ENCODE results near the gene LRRN4. TPM values are rescaled to one million over a fixed set of nuclear protein-coding genes. Genes with fewer than 3 reads are reported as not detected.

Gene LRRN4
- total RNA-seq, 1 experiment from 2014 or later: 0.10 TPM

GRCh38 chr20:6024768-6025167 is 29.1 kb downstream of the LRRN4 start:
- TF ChIP-seq SIN3A (IDR thresholded peaks at IDR 0.05; ENCODE audit: low read depth): no peak
- no peak for TF ChIP-seq RAD21 (IDR thresholded peaks at IDR 0.05; ENCODE audit: low read depth)
- Histone ChIP-seq H3K4me2 (ENCODE audit: low read length) (no peak overlapping the region), H2AFZ (ENCODE audit: low read depth, low read length, poor library complexity, severe bottlenecking) (no peak overlapping the region), H3K9ac (ENCODE audit: low read length) (no peak overlapping the region), H3K9me2 (ENCODE audit: insufficient read depth) (no peaks in the 10 kb centered on the region), H4K20me1 (ENCODE audit: insufficient read depth) (peaks cover 4% of the 10 kb centered on the region; the same call in 1 of the 2 replicates), H3K79me2 (ENCODE audit: insufficient read depth, low read length) (peaks cover 76% of the 10 kb centered on the region), H3K36me3 (ENCODE audit: control insufficient read depth in 1 of 2, insufficient read depth in 2 of 2, low read length in 2 of 2) (peaks cover 23 to 34% of the 10 kb centered on the region in 2 experiments), H3K27ac (ENCODE audit: low read depth, low read length) (no peak overlapping the region), H3K27me3 (ENCODE audit: insufficient read depth, low read length) (no peaks in the 10 kb centered on the region), H3K4me3 (replicated peaks in 1 of 2; ENCODE audit: low read depth in 1 of 2, low read length in 2 of 2) (no peak overlapping the region), H3K9me3 (ENCODE audit: control insufficient read depth in 1 of 2, insufficient read depth in 1 of 2, low read depth in 1 of 2, low read length in 2 of 2) (peaks cover 0 to 8% of the 10 kb centered on the region in 2 experiments; a peak in 1 of 4 replicates), H3K4me1 (ENCODE audit: control insufficient read depth in 1 of 2, insufficient read depth in 2 of 2, low read length in 2 of 2) (no peaks in the 10 kb centered on the region)
- intact Hi-C loops (cut with micrococcal nuclease): no loop called here
- ChIA-PET POLR2A (no interaction called here), RAD21 (ENCODE audit: low non-redundant PET in 1 of 2, low total read pairs in 2 of 2, uncharacterized antibody in 2 of 2, unreplicated experiment in 2 of 2) (no interaction called here), CTCF (no interaction called here)
- no TSS peak for BruUV-seq (replicated peaks)
- DNase-seq (ENCODE audit: low read depth, low spot score) (no peak), ATAC-seq (no peak)

GRCh38 chr20:6017880-6018279 is 36.0 kb downstream of the LRRN4 start:
- Histone ChIP-seq H4K20me1 (ENCODE audit: insufficient read depth) (peaks cover 4% of the 10 kb centered on the region; the same call in 1 of the 2 replicates), H3K9ac (ENCODE audit: low read length) (no peak overlapping the region), H3K36me3 (ENCODE audit: control insufficient read depth in 1 of 2, insufficient read depth in 2 of 2, low read length in 2 of 2) (peaks cover 18 to 21% of the 10 kb centered on the region in 2 experiments), H3K4me1 (ENCODE audit: control insufficient read depth in 1 of 2, insufficient read depth in 2 of 2, low read length in 2 of 2) (no peaks in the 10 kb centered on the region), H3K4me3 (replicated peaks in 1 of 2; ENCODE audit: low read depth in 1 of 2, low read length in 2 of 2) (no peak overlapping the region), H3K27ac (ENCODE audit: low read depth, low read length) (no peak overlapping the region), H2AFZ (ENCODE audit: low read depth, low read length, poor library complexity, severe bottlenecking) (no peak overlapping the region), H3K9me3 (ENCODE audit: control insufficient read depth in 1 of 2, insufficient read depth in 1 of 2, low read depth in 1 of 2, low read length in 2 of 2) (no peaks in the 10 kb centered on the region), H3K79me2 (ENCODE audit: insufficient read depth, low read length) (peaks cover 94% of the 10 kb centered on the region), H3K9me2 (ENCODE audit: insufficient read depth) (no peaks in the 10 kb centered on the region), H3K27me3 (ENCODE audit: insufficient read depth, low read length) (no peaks in the 10 kb centered on the region), H3K4me2 (ENCODE audit: low read length) (no peak overlapping the region)
- RAD21 ChIA-PET (ENCODE audit: low non-redundant PET in 1 of 2, low total read pairs in 2 of 2, uncharacterized antibody in 2 of 2, unreplicated experiment in 2 of 2): no interaction called here
- BruUV-seq (replicated peaks): no TSS peak
- POLR2A ChIA-PET: no interaction called here
- CTCF ChIA-PET: no interaction called here
- ATAC-seq (no peak), DNase-seq (ENCODE audit: low read depth, low spot score) (no peak)
- intact Hi-C loops (cut with micrococcal nuclease): no loop called here
- TF ChIP-seq TCF7L2 (IDR thresholded peaks at IDR 0.05; ENCODE audit: borderline replicate concordance, extremely low read depth, insufficient read depth, insufficient read length) (no peak), EGR1 (IDR thresholded peaks at IDR 0.05; ENCODE audit: low read depth) (no peak), ZNF274 (IDR thresholded peaks at IDR 0.05; ENCODE audit: low read depth, low read length) (no peak), YY1 (IDR thresholded peaks at IDR 0.05; ENCODE audit: extremely low read depth, insufficient replicate concordance, low read depth, low read length) (no peak), SRF (IDR thresholded peaks at IDR 0.05; ENCODE audit: low read depth) (no peak), ATF3 (IDR thresholded peaks at IDR 0.05) (no peak), CBX3 (IDR thresholded peaks at IDR 0.05; ENCODE audit: low read depth) (no peak), ZFX (IDR thresholded peaks at IDR 0.05) (no peak), POLR2A (IDR thresholded peaks at IDR 0.05; ENCODE audit: borderline replicate concordance, extremely low read depth, insufficient read depth, insufficient read length) (no peak), MAX (IDR thresholded peaks at IDR 0.05) (no peak)
- TF ChIP-seq, protein P1, sequence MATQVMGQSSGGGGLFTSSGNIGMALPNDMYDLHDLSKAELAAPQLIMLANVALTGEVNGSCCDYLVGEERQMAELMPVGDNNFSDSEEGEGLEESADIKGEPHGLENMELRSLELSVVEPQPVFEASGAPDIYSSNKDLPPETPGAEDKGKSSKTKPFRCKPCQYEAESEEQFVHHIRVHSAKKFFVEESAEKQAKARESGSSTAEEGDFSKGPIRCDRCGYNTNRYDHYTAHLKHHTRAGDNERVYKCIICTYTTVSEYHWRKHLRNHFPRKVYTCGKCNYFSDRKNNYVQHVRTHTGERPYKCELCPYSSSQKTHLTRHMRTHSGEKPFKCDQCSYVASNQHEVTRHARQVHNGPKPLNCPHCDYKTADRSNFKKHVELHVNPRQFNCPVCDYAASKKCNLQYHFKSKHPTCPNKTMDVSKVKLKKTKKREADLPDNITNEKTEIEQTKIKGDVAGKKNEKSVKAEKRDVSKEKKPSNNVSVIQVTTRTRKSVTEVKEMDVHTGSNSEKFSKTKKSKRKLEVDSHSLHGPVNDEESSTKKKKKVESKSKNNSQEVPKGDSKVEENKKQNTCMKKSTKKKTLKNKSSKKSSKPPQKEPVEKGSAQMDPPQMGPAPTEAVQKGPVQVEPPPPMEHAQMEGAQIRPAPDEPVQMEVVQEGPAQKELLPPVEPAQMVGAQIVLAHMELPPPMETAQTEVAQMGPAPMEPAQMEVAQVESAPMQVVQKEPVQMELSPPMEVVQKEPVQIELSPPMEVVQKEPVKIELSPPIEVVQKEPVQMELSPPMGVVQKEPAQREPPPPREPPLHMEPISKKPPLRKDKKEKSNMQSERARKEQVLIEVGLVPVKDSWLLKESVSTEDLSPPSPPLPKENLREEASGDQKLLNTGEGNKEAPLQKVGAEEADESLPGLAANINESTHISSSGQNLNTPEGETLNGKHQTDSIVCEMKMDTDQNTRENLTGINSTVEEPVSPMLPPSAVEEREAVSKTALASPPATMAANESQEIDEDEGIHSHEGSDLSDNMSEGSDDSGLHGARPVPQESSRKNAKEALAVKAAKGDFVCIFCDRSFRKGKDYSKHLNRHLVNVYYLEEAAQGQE (IDR thresholded peaks at IDR 0.05; ENCODE audit: low read depth): no peak

Measured in HCT116 (cell line).